HEK293T (cell line): ENCODE measurements around the gene OR5H14.
"Not testable (repeated sequence)": the region's sequence is repeated elsewhere in the genome, so short reads cannot be mapped to it uniquely, and the experiment has no call there.

Experiments
- CTCF ChIA-PET: fragments of 350-600 bp; formaldehyde crosslinking; extraction: SDS; loops from one replicate; lab custom pipeline; 2021; ENCODE audit warnings: antibody characterized with exemption, inconsistent platforms; lab: Yijun Ruan, JAX
- POLR2A ChIA-PET: fragments of 350-600 bp; formaldehyde crosslinking; extraction: SDS; loops from one replicate; lab custom pipeline; 2020; ENCODE audit warnings: antibody characterized with exemption, inconsistent platforms; lab: Yijun Ruan, JAX
- DNase-seq: peaks from one replicate; pipeline ENCODE4 v3.0.0; 2012; ENCODE audit warnings: mixed read lengths; ENCODE audit errors: extremely low spot score
- ARNT ChIP-seq: fragments of 450-650 bp; IDR thresholded peaks from 2 replicates; pipeline ENCODE4 v1.6.1; 2017; ENCODE audit warnings: mild to moderate bottlenecking
- BHLHE40 ChIP-seq: fragments of 450-650 bp; IDR thresholded peaks from 2 replicates; pipeline ENCODE4 v1.6.1; 2016; ENCODE audit warnings: mild to moderate bottlenecking, moderate library complexity, borderline replicate concordance
- CTBP1 ChIP-seq: fragments of 450-650 bp; IDR thresholded peaks from 2 replicates; pipeline ENCODE4 v1.6.1; 2016; ENCODE audit warnings: borderline replicate concordance
- ELF4 ChIP-seq: fragments of 450-650 bp; IDR thresholded peaks from 2 replicates; pipeline ENCODE4 v1.6.1; 2017; ENCODE audit warnings: antibody characterized with exemption
- FOXA1 ChIP-seq: fragments of 450-650 bp; IDR thresholded peaks from 2 replicates; pipeline ENCODE4 v1.6.1; 2016; ENCODE audit warnings: mild to moderate bottlenecking
- FOXK2 ChIP-seq: fragments of 450-650 bp; IDR thresholded peaks from 2 replicates; pipeline ENCODE4 v1.6.1; 2016; ENCODE audit warnings: mild to moderate bottlenecking
- FOXM1 ChIP-seq: fragments of 450-650 bp; IDR thresholded peaks from 2 replicates; pipeline ENCODE4 v1.6.1; 2017; ENCODE audit warnings: mild to moderate bottlenecking, borderline replicate concordance
- HDGF ChIP-seq: fragments of 450-650 bp; IDR thresholded peaks from 2 replicates; pipeline ENCODE4 v1.6.1; 2017; ENCODE audit warnings: antibody characterized with exemption, borderline replicate concordance
- L3MBTL2 ChIP-seq: fragments of 450-650 bp; conservative IDR thresholded peaks from 2 replicates; pipeline ENCODE4 v1.6.1; 2016; ENCODE audit warnings: mild to moderate bottlenecking
- LEF1 ChIP-seq: fragments of 450-650 bp; IDR thresholded peaks from 2 replicates; pipeline ENCODE4 v1.6.1; 2017; ENCODE audit warnings: mild to moderate bottlenecking, borderline replicate concordance
- NFRKB ChIP-seq: fragments of 450-650 bp; IDR thresholded peaks from 2 replicates; pipeline ENCODE4 v1.6.1; 2016; ENCODE audit warnings: mild to moderate bottlenecking, moderate library complexity
- PKNOX1 ChIP-seq: fragments of 450-650 bp; IDR thresholded peaks from 2 replicates; pipeline ENCODE4 v1.6.1; 2016
- SP1 ChIP-seq: fragments of 450-650 bp; IDR thresholded peaks from 2 replicates; pipeline ENCODE4 v1.6.1; 2017
- SUZ12 ChIP-seq: fragments of 450-650 bp; IDR thresholded peaks from 2 replicates; pipeline ENCODE4 v1.6.1; 2016; ENCODE audit warnings: mild to moderate bottlenecking
- TARDBP ChIP-seq: fragments of 450-650 bp; IDR thresholded peaks from 2 replicates; pipeline ENCODE4 v1.6.1; 2016
- ZNF384 ChIP-seq: fragments of 450-650 bp; IDR thresholded peaks from 2 replicates; pipeline ENCODE4 v1.6.1; 2016

Gene OR5H14

GRCh38 chr3:98115717-98116116, 31.6 kb upstream of the OR5H14 start:
- TF ChIP-seq ARNT (no peak), CTBP1 (no peak), FOXA1 (no peak), FOXK2 (no peak), LEF1 (no peak), ELF4 (no peak), BHLHE40 (no peak), SUZ12 (no peak), PKNOX1 (no peak), HDGF (no peak), TARDBP (no peak), SP1 (no peak), ZNF384 (no peak), FOXM1 (no peak), L3MBTL2 (no peak), NFRKB (no peak)
- ChIA-PET POLR2A (no interaction called here), CTCF (no interaction called here)
- DNase-seq, result no peak

DNA sequence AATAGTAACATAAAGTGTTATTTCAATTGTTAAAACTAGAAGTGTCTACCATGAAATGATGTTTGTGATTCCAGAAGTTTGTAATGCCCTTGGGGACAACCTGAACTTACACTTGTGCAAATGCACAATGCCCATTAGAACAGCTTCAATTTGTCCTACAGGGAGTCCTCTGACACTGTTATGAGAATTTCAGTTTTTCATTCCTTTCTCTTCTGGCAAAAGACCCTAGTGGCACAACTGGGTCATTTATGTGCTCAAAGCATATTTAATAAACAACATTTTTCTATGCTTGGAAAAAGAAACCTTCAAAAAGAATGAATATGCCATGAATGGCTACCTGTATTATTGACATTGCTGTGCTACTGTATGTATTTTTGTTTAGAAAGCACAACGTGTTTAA, 16.9 kb upstream of the OR5H14 start, which contains the start of gene OR5H1:
Gene OR5H1 (plus strand): TSS at position 301 of the 400 bp plus-strand sequence. CDS start 1,977 bp downstream, outside the sequence.
- DNase-seq, result no peak
- ChIA-PET CTCF (no interaction called here), POLR2A (no interaction called here)
- TF ChIP-seq LEF1, result no peak

- DNase-seq, result no peak
- CTCF ChIA-PET, result no interaction called here
- TF ChIP-seq TARDBP, result no peak
- TF ChIP-seq SP1, result no peak
- TF ChIP-seq SUZ12, result no peak
- TF ChIP-seq CTBP1, result no peak
- TF ChIP-seq ELF4, result no peak
- TF ChIP-seq FOXM1, result no peak
- no peak for TF ChIP-seq ARNT
- no peak for TF ChIP-seq NFRKB
- TF ChIP-seq FOXA1, result no peak
- POLR2A ChIA-PET, result no interaction called here
Measured at GRCh38 chr3:98136631-98137030, 10.6 kb upstream of the OR5H14 start.

DNA sequence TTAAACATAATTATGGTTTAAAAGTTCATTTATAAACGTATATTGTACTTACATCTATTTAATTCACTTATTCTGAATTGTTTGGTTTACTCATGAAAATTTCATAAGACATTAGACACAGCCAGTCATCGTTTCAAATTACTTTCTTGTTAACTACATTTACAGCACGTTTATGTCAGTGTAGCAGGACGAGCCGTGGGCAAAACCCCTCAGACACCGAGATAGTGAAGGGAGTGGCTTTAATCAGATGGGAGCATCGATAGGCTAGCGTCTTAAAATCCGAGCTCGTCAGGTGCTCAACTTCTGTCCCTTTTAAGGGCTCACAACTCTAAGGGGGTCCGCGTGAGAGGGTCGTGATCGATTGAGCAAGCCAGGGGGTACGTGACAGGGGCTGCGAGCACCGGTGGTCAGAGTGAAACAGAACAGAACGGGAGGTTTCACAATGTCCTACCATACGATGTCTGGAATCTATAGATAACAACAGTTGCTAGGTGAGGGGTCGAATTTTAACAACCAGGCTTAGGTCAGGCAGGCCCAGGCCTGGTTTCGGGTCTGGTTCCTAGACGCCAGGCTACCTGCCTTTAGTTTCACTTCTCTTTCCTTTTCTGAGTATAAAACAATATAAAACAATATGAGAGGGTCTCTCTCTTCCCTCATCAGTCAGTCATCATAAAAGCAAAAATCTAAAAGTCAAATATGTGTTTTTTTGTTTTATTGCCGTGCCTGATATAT, 9.3 kb upstream of the OR5H14 start:
- CTCF ChIA-PET, DNase-seq, POLR2A ChIA-PET: not testable (repeated sequence)

DNA sequence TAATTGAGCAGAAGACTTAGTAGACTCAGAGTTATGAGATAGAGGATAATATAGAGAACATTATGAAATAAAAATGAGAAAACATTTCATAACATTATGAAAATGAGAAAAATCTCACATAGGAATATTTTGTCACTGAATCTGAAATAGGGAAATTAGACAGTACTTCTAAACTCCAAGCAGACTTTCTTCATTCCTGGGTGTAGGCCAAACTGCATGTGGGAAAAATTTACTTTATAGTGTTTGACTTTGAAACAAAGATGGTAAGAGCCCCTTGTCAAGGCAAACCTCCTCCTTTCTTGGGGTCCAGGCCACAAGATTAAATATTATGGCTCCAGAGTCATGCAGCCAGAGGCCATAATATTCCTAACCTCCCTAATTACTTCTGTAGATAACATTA, 6.7 kb upstream of the OR5H14 start:
- ChIA-PET CTCF (no interaction called here), POLR2A (no interaction called here)
- DNase-seq, result no peak
- TF ChIP-seq HDGF, result no peak
- TF ChIP-seq FOXA1, result no peak
- TF ChIP-seq TARDBP, result no peak
- no peak for TF ChIP-seq SUZ12
- no peak for TF ChIP-seq FOXK2
- TF ChIP-seq PKNOX1, result no peak
- no peak for TF ChIP-seq LEF1
- TF ChIP-seq ARNT, result no peak
- no peak for TF ChIP-seq NFRKB
- no peak for TF ChIP-seq ELF4
- no peak for TF ChIP-seq CTBP1
- no peak for TF ChIP-seq ZNF384
- no peak for TF ChIP-seq SP1
- TF ChIP-seq L3MBTL2, result no peak
- no peak for TF ChIP-seq FOXM1
- TF ChIP-seq BHLHE40, result no peak

DNA sequence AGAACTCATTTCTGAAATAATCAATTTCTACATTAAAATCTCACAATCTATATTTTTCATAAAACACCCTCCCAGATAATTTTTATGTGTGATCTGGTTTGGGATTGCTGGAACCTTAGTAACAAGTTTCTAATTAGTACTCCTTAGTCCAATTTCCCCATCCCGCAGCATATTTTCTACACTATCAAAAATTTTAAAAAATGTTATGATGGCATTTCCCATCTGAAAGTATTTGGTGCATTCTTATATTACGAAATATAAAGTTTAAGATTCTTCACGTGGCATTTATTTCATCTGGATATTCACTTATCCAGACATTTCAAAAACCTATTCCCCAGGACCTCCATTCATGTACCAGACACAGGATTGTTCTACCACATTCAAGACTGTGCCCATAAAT, 1.5 kb downstream of the OR5H14 start:
- no peak for DNase-seq
- ChIA-PET POLR2A (no interaction called here), CTCF (no interaction called here)
- no peak for TF ChIP-seq CTBP1
- TF ChIP-seq TARDBP, result no peak
- TF ChIP-seq NFRKB, result no peak

- DNase-seq, CTCF ChIA-PET, POLR2A ChIA-PET: not testable (repeated sequence)
Measured at GRCh38 chr3:98149456-98149855, 2.2 kb downstream of the OR5H14 start.

DNA sequence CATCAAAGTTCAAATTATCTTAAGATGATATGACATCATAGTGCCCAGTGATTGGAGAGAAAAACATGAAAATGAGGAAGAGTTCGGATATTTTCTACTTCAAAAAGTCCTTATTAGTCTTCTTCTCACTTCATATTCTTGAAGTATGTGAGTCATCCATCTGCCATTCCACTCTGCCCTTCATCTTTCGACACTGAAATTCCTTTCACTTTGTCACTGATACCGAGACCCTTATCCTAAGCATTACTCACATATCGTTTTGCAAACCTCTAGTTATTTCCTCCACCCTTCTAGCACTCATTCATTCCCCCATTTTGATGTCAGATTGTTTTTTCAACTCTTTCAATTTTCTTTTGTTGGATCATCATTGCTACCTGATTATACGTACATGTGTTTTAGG, 4.0 kb downstream of the OR5H14 start:
- ChIA-PET POLR2A (no interaction called here), CTCF (no interaction called here)
- no peak for DNase-seq
- TF ChIP-seq CTBP1 (no peak), NFRKB (no peak), ARNT (no peak), BHLHE40 (no peak), L3MBTL2 (no peak), ELF4 (no peak), HDGF (no peak), FOXM1 (no peak), TARDBP (no peak), SUZ12 (no peak), FOXA1 (no peak), LEF1 (no peak), PKNOX1 (no peak), FOXK2 (no peak), SP1 (no peak), ZNF384 (no peak)
